Stimulated activated CD8-positive, alpha-beta memory T cell treated with anti-CD3 and anti-CD28 coated beads, Interleukin-12 subunit alpha, Interleukin-12 subunit beta, amount 100 ng/mL, for 4 hours (primary cell): ENCODE data around the gene ZNF10.

ENCODE experiments used
- DNase-seq: peaks from one replicate; pipeline ENCODE4 v3.0.0-alpha.2; 2020; ENCODE audit warnings: low read depth

The ZNF10 gene

GRCh38 chr12:133130038-133130807 is at the start of gene ZNF10, which contains the start of gene ZNF891:
TSS of gene ZNF10 (plus strand) at chr12:133130627. CDS start at chr12:133144493, 13,866 bp downstream.
TSS of gene ZNF891 (minus strand) at chr12:133130274. CDS start at chr12:133121918, 8,356 bp downstream.
- DNase-seq, result peak; percentile 95

DNA sequence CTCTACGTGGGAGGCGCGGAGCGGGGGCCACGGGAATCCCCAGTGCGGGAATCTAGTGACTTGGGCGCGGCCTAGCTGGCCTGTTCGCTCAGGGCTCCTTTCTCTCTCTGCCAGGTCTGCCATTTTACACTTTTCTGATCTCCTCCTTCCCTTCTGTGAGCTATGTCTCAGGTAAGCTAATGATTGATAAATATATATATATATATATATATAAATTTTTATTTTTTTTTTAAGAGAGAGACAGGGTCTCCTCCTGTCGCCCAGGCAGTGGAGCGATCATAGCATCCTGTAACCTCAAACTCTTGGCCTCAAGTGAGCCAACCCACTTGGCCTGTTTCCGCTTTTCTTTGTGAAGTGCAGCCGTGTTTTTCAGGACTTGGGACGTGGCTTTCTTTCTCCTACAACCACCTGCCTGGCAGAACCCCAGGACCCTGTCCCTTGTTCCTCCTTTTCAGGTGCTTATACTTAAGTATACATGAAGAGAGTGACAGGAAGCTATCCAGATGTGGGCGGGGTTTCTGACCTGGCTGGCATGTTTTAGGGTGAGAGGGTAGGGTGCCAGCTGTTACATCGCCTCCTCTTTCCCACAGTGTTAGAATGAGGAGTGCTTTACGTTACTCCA is 49.2 kb upstream of the ZNF10 start:
- no peak for DNase-seq

DNA sequence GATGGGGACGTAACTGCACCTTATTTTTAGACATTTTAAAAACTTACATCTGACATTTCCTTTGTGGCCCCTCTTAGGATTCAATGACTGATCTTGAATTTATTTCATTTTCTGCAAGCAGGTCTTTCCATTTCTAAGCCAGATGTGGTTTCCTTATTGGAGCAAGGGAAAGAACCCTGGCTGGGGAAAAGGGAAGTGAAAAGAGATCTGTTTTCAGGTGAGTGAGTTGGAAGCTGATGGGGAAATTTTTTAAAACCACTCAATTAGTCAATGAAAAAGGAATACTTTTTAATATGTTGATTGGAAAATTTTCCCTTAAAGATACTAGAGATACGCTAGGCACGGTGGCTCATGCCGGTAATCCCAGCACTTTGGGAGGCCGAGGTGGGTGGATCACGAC is 47.1 kb upstream of the ZNF10 start:
- no peak for DNase-seq

DNA sequence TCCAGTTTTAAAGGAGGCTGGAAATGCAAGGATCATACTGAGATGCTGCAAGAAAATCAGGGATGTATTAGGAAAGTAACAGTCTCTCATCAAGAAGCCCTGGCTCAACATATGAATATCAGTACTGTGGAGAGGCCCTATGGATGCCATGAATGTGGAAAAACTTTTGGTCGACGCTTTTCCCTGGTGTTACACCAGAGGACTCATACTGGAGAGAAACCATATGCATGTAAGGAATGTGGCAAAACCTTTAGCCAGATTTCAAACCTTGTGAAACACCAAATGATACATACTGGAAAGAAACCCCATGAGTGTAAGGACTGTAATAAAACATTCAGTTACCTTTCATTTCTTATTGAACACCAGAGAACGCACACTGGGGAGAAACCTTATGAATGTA is 24.8 kb upstream of the ZNF10 start:
- no peak for DNase-seq

GRCh38 chr12:133106253-133106652 is 24.2 kb upstream of the ZNF10 start:
- DNase-seq, result no peak

DNA sequence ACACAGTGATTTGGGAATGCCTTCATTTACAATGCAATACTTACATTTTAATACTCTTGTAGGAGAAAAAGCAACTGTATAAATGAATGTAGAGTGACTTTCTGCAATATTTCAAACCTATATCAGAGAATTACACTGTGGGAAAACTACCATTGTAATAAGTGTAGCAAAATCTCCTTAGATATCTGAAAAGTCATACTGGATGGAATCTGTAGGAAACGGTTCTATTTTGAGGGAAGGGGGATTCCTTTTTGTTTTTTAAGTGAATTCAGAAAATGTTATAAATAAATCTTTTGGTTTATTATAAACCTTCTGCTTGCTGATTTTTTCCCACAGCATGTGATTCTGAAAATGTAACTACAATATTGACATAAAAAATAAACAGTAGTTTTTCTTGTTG is 23.3 kb upstream of the ZNF10 start:
- DNase-seq, result no peak

GRCh38 chr12:133108150-133108549 is 22.3 kb upstream of the ZNF10 start:
- DNase-seq, result no peak

- no peak for DNase-seq
Measured at GRCh38 chr12:133120385-133121191, 9.8 kb upstream of the ZNF10 start.

DNA sequence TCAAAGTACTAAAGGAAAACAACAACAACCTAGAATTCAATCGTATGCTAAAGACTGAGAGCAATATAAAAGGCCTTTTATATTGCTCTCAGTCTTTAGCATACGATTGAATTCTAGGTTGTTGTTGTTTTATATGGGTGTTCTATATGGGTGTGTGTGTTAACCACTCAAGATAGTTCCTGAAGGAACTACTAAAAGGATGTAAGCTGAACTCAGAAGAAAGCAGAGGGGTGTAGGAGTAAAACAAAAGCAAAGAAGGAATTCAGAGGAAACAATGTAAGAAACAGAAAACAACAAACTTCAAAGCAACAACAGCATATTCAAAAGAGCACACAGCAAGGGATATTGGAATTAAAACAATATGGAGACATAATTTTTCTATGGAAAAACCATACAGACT is 5.8 kb upstream of the ZNF10 start:
- DNase-seq, result no peak

DNA sequence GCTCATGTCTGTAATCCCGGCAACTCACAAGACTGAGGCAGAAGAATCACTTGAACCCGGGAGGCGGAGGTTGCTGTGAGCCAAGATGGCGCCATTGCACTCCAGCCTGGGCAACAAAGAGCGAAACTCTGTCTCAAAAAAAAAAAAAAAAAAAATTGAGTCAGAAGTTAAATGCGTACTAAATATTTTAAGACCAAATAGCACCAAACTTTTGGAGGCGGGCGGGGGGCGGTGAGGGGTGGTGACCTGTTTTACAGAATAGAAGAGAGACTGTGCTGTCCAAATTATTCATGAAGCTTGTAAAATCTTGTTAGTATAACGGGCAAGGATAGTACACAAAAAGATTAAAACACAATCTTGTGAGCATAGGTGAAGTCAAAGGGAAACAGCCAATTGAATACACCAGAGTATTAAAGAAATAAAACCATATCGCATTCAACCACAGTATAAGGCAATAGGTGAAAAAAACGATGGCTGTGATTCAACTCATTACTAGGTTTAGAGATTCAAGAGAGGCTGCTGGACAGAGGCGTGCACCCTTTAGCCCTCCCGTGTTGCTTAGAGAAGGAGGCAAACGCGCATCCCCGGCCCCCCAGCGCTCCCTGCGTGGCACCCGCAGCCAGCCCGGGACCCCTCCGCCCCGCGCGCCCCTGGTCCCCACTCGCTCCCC is 924 bp upstream of the ZNF10 start:
- DNase-seq, result no peak

- DNase-seq, result no peak
Measured at GRCh38 chr12:133130808-133131128, 341 bp downstream of the ZNF10 start.

GRCh38 chr12:133135747-133136146 is 5.3 kb downstream of the ZNF10 start:
- no peak for DNase-seq

GRCh38 chr12:133145981-133146380 is 15.6 kb downstream of the ZNF10 start:
- DNase-seq, result no peak

DNA sequence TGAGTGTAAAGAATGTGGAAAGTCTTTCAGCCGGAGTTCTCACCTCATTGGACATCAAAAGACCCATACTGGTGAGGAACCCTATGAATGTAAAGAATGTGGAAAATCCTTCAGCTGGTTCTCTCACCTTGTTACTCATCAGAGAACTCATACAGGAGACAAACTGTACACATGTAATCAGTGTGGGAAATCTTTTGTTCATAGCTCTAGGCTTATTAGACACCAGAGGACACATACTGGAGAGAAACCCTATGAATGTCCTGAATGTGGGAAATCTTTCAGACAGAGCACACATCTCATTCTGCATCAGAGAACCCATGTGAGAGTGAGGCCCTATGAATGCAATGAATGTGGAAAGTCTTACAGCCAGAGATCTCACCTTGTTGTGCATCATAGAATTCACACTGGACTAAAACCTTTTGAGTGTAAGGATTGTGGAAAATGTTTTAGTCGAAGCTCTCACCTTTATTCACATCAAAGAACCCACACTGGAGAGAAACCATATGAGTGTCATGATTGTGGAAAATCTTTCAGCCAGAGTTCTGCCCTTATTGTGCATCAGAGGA is 25.8 kb downstream of the ZNF10 start:
- DNase-seq, result no peak

GRCh38 chr12:133165776-133166175 is 35.3 kb downstream of the ZNF10 start:
- no peak for DNase-seq

- DNase-seq, result no peak
Measured at GRCh38 chr12:133172491-133172890, 42.1 kb downstream of the ZNF10 start.

- no peak for DNase-seq
Measured at GRCh38 chr12:133174901-133175300, 44.5 kb downstream of the ZNF10 start.

GRCh38 chr12:133180669-133181068 is 50.2 kb downstream of the ZNF10 start:
- DNase-seq, result no peak

DNA sequence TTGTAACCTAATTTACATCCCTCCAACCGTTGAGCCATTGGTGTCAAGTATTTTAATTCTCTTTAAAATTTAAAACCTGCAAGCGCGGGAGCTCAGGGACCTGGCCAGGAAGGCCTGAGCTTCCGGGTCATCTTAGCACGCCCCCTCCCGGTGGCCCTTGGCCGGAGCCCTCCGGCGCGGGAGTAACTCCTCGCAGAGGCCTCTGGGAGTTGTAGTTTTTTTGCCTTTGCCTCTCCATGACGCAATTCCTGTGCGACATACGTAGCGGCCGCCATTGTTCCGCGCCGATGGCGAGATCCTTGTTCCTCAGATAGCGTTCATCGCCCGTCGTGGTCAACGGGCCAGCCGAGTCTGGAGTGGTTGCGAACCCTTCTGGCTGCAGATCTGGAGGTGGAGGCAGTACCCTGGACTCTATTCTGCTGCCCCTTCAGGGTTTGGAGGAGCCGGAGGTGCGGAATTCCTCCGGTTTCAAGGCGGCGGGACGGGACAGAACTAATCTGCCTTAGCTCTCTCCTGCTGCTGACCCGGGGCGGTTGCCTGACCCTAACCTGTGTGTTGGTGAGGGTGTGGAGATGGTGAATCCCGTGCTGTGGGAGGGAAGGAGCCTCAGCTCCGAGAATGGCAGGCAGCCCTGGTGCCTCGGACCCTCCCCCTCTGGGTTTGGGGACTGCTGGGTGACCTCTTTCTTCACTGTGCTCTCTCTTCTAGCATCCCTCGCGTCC is 51.0 kb downstream of the ZNF10 start, which contains the start of gene ZNF268:
ZNF268 (plus strand) TSS at position 258 of the 722 bp plus-strand sequence. CDS start 503 bp downstream, outside the sequence.
- DNase-seq, result peak; percentile 75

DNA sequence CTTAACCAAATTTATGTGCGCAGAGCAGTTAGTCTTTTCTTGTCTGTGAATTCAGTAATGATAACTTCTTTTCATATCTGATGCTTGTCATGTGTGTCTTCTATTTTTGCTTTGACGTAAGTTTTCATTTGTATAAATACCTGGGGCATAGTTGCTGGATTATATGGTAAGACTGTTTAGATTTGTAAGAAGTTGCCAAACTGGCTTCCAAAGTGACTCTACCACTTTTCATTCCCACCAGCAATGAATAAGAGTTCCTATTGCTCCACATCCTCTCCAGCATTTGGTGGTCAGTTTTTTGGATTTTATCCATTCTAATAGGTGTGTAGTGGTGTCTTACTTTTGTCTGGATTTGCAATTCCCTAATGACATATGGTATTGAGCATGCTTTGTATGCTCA is 59.7 kb downstream of the ZNF10 start:
- no peak for DNase-seq

DNA sequence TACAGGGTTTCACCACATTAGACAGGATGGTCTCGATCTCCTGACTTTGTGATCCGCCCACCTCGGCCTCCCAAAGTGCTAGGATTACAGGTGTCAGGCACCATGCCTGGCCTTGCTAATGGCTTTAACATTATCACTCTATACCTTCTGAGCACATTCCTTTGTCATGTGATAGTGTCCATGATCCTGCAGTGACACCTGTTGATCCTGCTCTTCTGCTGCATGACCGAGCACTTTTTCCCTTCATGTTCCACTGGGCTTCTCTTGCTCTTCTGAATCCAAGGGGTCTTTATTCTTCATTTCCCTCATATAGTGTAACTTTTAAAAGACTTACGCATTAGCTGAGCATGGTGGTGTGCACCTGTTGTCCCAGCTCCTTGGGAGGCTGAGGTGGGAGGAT is 62.4 kb downstream of the ZNF10 start:
- DNase-seq, result no peak
